SK-N-MC (cell line): Measurements from ENCODE around the gene DNAH12.

Experiments used
- FOXP2 ChIP-seq: optimal IDR thresholded peaks from 2 replicates; pipeline ENCODE3; 2011; ENCODE audit warnings: mild to moderate bottlenecking, moderate library complexity; ENCODE audit not compliant: insufficient read depth; ENCODE audit errors: extremely low read length, control extremely low read depth
- POLR2AphosphoS5 ChIP-seq: IDR thresholded peaks from 2 replicates; pipeline ENCODE4 v1.6.1; 2012; ENCODE audit warnings: mild to moderate bottlenecking, low read depth, low read length, borderline replicate concordance

DNA sequence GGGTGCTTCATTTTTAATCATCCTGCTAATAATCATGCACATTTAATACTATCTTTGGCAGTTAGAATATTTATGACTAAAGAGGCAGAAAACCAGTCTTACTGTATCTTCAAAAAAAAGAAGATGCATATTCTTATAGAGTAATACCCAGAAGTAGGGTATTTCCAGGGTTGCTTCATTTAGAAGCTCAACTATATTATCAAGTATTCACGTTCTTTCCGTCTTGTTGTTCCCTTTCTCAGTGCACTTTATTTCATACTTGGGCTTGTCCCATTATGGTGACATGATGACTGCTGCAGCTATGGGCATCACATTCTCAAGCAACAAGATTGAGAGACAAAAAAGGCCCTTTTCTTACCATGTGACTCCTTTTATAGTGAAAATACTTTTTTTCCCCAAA lies 154.9 kb downstream of the DNAH12 start:
- TF ChIP-seq POLR2AphosphoS5 (no peak), FOXP2 (no peak)
